Measurements from ENCODE around the gene POLR1H.

The POLR1H gene

DNA sequence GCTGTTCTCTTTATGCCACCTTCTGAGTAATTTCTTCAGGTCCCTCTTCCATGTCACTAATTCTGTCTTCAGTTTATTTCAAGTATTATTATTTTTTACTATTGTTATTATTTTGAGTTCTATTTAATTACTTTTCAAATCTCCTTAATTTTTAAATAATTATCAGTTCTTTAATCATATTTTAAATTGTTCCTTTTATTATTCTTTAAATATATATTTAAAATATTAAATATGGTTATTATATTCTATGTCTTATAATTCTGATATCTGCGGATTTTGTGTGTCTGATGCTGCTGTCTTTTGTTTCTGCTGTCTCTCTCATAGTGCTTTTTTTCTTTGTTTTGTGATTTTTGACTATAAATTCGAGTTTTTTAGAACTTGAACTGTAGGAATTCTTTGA lies 2.2 kb downstream of the POLR1H start:
- Histone ChIP-seq H3K4me3 (ENCODE audit: low read length) (no peak overlapping the region), H3K9me3 (ENCODE audit: control insufficient read depth, low read depth, low read length) (no peaks in the 10 kb centered on the region), H3K36me3 (ENCODE audit: control insufficient read depth, low read depth, low read length) (peaks cover 4% of the 10 kb centered on the region), H3K27ac (ENCODE audit: low read length) (no peak overlapping the region), H3K27me3 (ENCODE audit: control insufficient read depth, insufficient read depth, low read length) (no peaks in the 10 kb centered on the region), H3K4me1 (ENCODE audit: control insufficient read depth, low read depth, low read length) (peaks cover 13% of the 10 kb centered on the region), H3K9ac (ENCODE audit: low read length) (no peak overlapping the region)

DNA sequence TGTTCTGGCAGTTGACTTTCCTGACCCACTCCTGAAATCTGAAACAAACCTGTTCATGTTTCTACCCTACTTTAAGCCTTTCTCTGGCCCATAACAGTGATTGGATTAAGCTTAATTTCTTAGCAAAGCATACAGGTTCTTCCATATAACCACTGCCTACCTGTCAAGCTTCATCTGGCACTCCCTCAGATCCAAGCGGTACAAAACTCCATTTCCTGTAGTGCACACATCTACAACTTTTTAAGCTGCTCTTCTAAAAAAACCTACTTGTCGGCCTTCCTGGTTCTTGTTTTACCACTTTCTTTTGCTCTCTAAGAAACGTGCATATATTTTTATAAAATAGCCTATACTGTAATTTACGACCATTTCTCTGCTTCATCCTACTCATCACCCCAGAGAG lies 5.0 kb downstream of the POLR1H start:
- Histone ChIP-seq H3K4me1 (ENCODE audit: control insufficient read depth, low read depth, low read length) (peaks cover 6% of the 10 kb centered on the region), H3K9ac (ENCODE audit: low read length) (peak overlapping the region; percentile 46), H3K4me3 (ENCODE audit: low read length) (peak overlapping the region; percentile 90), H3K27ac (ENCODE audit: low read length) (no peak overlapping the region), H3K9me3 (ENCODE audit: control insufficient read depth, low read depth, low read length) (no peaks in the 10 kb centered on the region), H3K27me3 (ENCODE audit: control insufficient read depth, insufficient read depth, low read length) (no peaks in the 10 kb centered on the region), H3K36me3 (ENCODE audit: control insufficient read depth, low read depth, low read length) (peaks cover 8% of the 10 kb centered on the region)

DNA sequence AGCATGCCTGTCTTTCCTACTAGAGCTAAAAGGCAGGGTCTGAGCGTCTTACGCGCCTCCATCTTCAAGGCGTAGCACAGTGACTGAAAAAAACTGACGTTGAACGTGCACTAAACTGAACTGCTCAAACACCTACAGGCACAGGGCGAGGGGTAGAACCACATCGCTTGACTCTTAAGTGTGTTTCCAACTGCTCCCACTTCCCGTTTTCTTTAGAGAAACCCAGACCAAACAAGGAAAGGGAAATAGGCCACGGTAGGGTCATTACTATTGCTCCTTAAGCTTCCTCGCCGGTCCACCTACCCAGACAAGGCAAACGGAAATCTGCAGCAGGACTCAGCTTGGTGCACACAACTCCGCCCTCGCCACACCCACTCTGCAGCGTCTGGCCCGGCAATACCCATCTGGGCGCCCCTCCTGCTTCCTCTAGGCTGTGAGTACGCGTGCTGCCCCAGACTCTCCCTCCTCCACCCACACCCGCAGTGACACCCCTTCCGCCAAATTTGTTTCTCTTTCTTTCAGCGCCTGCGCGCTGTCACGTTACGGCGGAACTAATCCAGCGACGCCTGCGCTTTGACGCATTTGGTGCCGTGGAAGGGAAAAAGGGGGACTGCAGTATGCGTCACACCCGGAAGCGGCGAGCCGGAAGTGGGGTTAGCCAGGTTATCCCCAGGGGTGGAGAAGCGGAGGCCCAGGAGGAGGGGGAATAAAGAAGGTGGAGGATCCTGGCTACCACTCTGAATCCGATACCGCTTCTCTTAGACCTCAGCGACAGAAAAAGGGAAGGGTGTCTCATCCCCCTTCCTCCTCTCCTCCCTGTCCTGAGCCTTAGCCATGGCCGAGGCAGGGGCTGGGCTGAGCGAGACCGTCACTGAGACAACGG lies 5.8 kb downstream of the POLR1H start, which contains the start of gene PPP1R11:
TSS of gene PPP1R11 (plus strand) at position 622 of the 883 bp plus-strand sequence. CDS start at position 835, 213 bp downstream.
- peaks cover 8% of the 10 kb centered on the region for H3K36me3 ChIP-seq (ENCODE audit: control insufficient read depth, low read depth, low read length)
- no peaks in the 10 kb centered on the region for H3K27me3 ChIP-seq (ENCODE audit: control insufficient read depth, insufficient read depth, low read length)
- peak within 1 kb of the TSS; percentile 90 for H3K4me3 ChIP-seq (ENCODE audit: low read length)
- H3K9me3 ChIP-seq (ENCODE audit: control insufficient read depth, low read depth, low read length) = no peaks in the 10 kb centered on the region
- H3K27ac ChIP-seq (ENCODE audit: low read length) = peak within 1 kb of the TSS; percentile 66
- peak within 1 kb of the TSS; percentile 46 for H3K9ac ChIP-seq (ENCODE audit: low read length)
- H3K4me1 ChIP-seq (ENCODE audit: control insufficient read depth, low read depth, low read length) = peaks cover 6% of the 10 kb centered on the region

DNA sequence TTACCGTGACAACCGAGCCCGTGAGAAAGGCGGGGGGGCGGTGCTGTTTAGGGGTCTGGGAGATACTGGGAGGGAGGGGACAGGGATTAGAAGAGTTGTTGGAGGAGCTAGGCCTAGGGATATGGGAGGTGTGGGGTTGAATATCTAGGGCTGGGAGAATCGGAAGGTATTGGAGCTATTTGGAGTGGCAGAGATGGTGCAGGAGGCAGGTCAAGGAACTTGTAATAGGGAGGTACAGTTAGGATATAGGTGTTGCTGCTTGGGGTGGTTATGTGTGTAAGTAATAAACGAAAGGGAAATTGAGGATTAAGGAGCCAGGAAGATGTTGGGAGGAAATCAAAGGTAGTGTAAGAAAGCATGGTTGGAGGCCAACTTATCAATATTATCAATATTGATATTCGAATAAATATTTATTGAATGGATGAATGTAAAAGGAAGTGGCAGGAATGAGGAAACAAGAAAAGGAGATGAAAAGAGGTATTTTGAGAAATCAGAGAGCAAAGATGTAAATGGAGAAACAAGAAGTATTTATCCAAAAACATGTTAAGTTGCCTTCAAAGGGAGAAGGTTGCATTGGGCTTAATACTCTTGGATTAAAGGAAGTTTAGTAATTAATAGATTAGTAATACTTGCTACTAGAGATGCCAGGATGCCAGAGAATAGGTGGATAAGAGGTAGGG lies 6.5 kb downstream of the POLR1H start:
- Histone ChIP-seq H3K4me3 (ENCODE audit: low read length) (peak overlapping the region; percentile 90), H3K36me3 (ENCODE audit: control insufficient read depth, low read depth, low read length) (peaks cover 8% of the 10 kb centered on the region), H3K27me3 (ENCODE audit: control insufficient read depth, insufficient read depth, low read length) (peaks cover 4% of the 10 kb centered on the region), H3K9ac (ENCODE audit: low read length) (peak overlapping the region; percentile 46), H3K4me1 (ENCODE audit: control insufficient read depth, low read depth, low read length) (peaks cover 6% of the 10 kb centered on the region), H3K27ac (ENCODE audit: low read length) (peak overlapping the region; percentile 66), H3K9me3 (ENCODE audit: control insufficient read depth, low read depth, low read length) (no peaks in the 10 kb centered on the region)

DNA sequence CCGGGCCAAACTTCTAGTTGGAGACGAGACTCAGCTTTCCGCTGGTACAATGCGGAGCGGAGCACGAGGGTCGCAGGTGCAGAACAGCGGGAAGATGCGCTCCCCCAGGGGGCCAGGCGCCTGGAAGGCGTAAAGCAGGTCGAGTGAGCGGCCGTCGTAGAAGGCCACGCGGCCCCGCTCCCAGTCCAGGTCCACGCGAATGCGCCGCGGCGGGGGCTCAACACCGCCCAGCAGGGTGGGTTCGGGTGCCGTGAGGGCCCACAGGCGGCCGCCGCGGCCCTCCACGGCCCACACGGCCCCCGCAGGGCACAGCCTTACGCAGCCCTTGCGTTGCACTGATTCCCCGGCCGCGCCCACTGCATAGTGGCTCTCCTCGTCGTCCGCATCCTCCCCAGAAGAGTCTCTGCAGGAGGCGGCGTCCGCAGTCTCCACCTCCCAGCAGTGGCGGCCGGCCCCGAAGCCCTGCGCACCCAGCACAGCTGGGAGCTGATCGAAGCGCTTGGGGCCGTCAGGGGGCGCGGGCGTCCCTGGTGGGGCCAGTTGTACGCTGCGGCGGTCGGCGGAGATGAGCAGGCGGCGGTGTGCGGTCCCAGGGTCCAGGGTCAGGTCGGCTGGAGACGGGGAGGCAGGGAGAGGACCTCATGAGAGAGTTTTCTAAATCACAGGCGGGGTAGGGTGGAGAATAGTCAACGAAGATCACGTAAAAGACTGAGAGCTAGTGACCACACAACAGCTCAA lies 10.2 kb downstream of the POLR1H start:
- Histone ChIP-seq H3K4me3 (ENCODE audit: low read length) (no peak overlapping the region), H3K27me3 (ENCODE audit: control insufficient read depth, insufficient read depth, low read length) (peaks cover 40% of the 10 kb centered on the region), H3K9ac (ENCODE audit: low read length) (no peak overlapping the region), H3K36me3 (ENCODE audit: control insufficient read depth, low read depth, low read length) (peaks cover 4% of the 10 kb centered on the region), H3K4me1 (ENCODE audit: control insufficient read depth, low read depth, low read length) (no peaks in the 10 kb centered on the region), H3K9me3 (ENCODE audit: control insufficient read depth, low read depth, low read length) (no peaks in the 10 kb centered on the region), H3K27ac (ENCODE audit: low read length) (no peak overlapping the region)

DNA sequence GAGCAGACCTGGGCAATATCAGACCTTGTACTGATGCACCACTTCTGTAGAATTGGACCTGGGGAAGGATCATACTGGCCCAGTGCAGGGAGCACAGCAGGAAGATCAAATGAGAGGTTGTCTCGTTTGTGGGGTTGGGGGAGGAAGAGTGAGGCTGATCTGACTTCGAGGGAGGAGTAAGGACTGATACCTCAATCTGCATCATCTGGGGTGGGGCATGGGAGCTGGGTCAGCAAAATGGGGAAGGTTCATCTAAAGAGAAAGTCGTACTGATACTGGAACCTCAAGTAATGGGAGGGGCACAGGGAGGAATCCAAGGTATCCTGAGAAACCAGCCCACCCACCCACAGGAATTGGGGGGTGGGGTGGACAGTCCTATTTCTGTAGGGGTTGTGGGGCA lies 10.8 kb downstream of the POLR1H start:
- Histone ChIP-seq H3K4me3 (ENCODE audit: low read length) (no peak overlapping the region), H3K27ac (ENCODE audit: low read length) (no peak overlapping the region), H3K9me3 (ENCODE audit: control insufficient read depth, low read depth, low read length) (no peaks in the 10 kb centered on the region), H3K4me1 (ENCODE audit: control insufficient read depth, low read depth, low read length) (no peaks in the 10 kb centered on the region), H3K9ac (ENCODE audit: low read length) (no peak overlapping the region), H3K36me3 (ENCODE audit: control insufficient read depth, low read depth, low read length) (peaks cover 4% of the 10 kb centered on the region), H3K27me3 (ENCODE audit: control insufficient read depth, insufficient read depth, low read length) (peaks cover 47% of the 10 kb centered on the region)

DNA sequence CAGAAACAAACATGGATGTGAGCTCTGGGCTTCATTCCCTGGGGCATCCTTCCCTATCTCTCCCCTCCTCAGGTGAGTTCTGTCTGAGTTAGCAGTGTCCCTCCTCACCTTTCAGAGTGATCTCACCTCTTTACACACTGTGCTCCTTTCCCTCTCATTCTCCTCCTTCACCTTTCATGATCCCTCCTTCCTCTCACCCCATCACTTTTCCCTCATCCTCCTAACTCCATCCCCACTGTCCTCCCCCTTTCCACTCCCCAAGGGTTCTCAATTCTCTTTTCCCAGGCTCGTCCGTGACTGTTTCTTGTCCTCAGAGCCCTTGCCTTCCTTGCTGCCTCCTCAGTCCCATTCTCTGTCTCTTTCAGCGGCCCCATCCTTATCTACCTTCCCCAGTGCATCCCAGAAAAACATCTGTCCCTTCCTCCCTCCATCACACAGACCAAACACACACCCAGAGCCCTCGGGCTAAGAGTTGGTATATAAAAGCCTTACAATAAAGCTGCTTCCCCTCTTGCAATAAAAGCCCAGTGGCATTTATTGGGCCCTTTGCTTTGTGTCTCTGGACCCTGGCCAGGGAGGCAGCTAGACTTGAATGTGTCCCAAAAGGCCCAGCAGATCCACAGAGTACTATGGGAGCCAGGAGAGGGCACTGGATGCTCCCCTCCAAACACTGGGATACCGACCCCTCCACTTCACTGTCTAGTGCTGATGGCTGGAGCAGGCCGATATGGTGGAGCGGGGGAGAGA lies 12.6 kb downstream of the POLR1H start:
- peaks cover 4% of the 10 kb centered on the region for H3K36me3 ChIP-seq (ENCODE audit: control insufficient read depth, low read depth, low read length)
- no peak overlapping the region for H3K27ac ChIP-seq (ENCODE audit: low read length)
- H3K9me3 ChIP-seq (ENCODE audit: control insufficient read depth, low read depth, low read length) = no peaks in the 10 kb centered on the region
- no peak overlapping the region for H3K9ac ChIP-seq (ENCODE audit: low read length)
- peaks cover 60% of the 10 kb centered on the region for H3K27me3 ChIP-seq (ENCODE audit: control insufficient read depth, insufficient read depth, low read length)
- peak overlapping the region; percentile 63 for H3K4me3 ChIP-seq (ENCODE audit: low read length)
- no peaks in the 10 kb centered on the region for H3K4me1 ChIP-seq (ENCODE audit: control insufficient read depth, low read depth, low read length)

DNA sequence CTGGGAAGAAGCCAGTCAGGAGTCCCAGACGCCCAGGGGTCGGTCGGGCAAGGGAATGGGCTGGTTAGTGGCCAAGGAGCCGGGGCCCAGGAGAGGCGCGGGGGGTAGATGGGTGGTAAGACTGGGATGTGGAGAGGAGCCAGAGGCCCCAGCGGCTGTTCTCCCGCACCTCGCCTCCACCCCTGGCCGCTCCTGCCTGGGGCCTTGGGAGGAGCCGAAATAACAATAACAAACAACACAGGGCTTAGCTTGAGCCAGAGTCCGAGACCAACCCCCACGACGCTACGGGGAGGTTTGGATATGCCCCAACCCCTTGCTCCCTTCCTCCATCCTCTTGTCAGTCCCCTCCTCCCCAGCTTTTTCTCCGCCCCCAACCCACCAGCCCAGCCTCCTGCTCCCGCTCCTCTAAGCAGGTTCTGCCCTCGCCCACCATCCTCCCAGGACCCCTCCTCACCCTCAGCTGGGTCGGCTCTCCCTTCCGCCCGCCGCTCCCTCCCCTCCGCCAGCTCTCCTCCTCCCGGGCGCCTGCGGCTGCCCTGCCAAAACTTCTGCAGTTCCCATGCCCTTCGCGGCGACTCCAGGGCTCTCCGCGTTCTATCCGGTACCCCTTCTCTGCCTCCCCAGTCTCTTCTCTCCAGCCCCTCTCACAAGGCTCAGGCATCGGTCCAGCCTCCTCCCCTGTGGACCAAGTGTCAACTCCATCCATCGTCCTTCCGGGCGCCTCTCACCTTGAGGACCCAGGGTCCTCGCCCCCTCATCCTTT lies 13.4 kb downstream of the POLR1H start:
- H3K27ac ChIP-seq (ENCODE audit: low read length) = no peak overlapping the region
- H3K9me3 ChIP-seq (ENCODE audit: control insufficient read depth, low read depth, low read length) = no peaks in the 10 kb centered on the region
- H3K9ac ChIP-seq (ENCODE audit: low read length) = no peak overlapping the region
- H3K36me3 ChIP-seq (ENCODE audit: control insufficient read depth, low read depth, low read length) = peaks cover 4% of the 10 kb centered on the region
- H3K4me1 ChIP-seq (ENCODE audit: control insufficient read depth, low read depth, low read length) = no peaks in the 10 kb centered on the region
- peak overlapping the region; percentile 63 for H3K4me3 ChIP-seq (ENCODE audit: low read length)
- H3K27me3 ChIP-seq (ENCODE audit: control insufficient read depth, insufficient read depth, low read length) = peaks cover 60% of the 10 kb centered on the region

DNA sequence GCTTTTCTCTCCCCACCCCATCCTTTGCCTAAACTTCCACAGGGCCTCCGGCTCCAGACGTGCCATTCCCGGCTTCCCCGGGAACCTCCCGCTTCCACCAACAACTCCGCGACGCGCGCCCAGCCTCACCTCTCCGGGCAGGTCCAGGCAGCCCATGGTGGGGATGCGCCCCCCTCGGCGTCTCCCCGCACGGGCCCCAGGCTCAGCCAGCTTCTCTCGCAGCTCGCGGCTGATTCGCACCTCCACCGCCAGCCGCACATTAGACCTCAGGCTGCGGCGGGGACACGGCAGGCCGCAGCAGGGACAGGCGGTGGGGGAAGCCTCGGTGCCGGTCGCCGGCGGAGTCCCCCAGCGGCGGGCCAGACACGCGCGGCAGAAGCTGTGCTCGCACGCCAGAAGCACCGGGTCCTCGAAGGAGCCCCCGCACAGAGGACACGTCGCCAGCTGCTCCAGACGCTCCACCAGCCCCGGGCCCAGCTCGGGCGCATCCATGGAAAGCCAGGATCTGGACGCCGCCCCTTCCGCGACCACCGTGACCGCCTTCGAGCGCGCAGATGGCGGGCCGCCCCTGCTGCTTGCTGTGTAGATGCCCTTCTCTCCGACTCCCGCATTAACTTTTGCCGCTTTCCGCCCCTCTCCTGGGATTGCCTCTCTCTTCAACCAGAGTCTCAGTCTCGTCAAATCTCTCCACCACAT lies 14.2 kb downstream of the POLR1H start, which contains the start of gene RNF39:
TSS of gene RNF39 (minus strand) at position 676 of the 696 bp plus-strand sequence. CDS start at position 492, 184 bp downstream.
- H3K9ac ChIP-seq (ENCODE audit: low read length) = no peak within 1 kb of the TSS
- H3K4me3 ChIP-seq (ENCODE audit: low read length) = peak within 1 kb of the TSS; percentile 63
- no peak within 1 kb of the TSS for H3K27ac ChIP-seq (ENCODE audit: low read length)
- H3K36me3 ChIP-seq (ENCODE audit: control insufficient read depth, low read depth, low read length) = no peaks in the 10 kb centered on the region
- H3K9me3 ChIP-seq (ENCODE audit: control insufficient read depth, low read depth, low read length) = no peaks in the 10 kb centered on the region
- H3K4me1 ChIP-seq (ENCODE audit: control insufficient read depth, low read depth, low read length) = no peaks in the 10 kb centered on the region
- H3K27me3 ChIP-seq (ENCODE audit: control insufficient read depth, insufficient read depth, low read length) = peaks cover 60% of the 10 kb centered on the region
